ENCODE measurements around the gene SLC28A1. TPM values are rescaled to one million over a fixed set of nuclear protein-coding genes. Genes with fewer than 3 reads are reported as not detected.

The SLC28A1 gene
- total and polyA plus RNA-seq, 4 donors: 0.97 to 4.1 (median 2.4) TPM

GRCh38 chr15:84961114-84961452, 76.6 kb downstream of the SLC28A1 start:
- 92 to 93% methylated on average over 3 of the region's 3 CpGs for WGBS, 2 donors
- Histone ChIP-seq H3K9me3 (ENCODE audit: control insufficient read depth, low read length) (no peaks in the 10 kb centered on the region), H3K27ac (ENCODE audit: low read depth in 1 of 2, low read length in 2 of 2) (no peak overlapping the region), H3K27me3 (ENCODE audit: control insufficient read depth in 1 of 2, insufficient read depth in 2 of 2, low read length in 1 of 2) (peaks cover 0 to 2% of the 10 kb centered on the region in 2 donors), H3K36me3 (ENCODE audit: control insufficient read depth in 1 of 2, insufficient read depth in 2 of 2, low read length in 1 of 2) (no peaks in the 10 kb centered on the region), H3K4me1 (ENCODE audit: control insufficient read depth in 1 of 2, insufficient read depth in 2 of 2, low read length in 2 of 2) (no peaks in the 10 kb centered on the region), H3K4me3 (ENCODE audit: low read length in 2 of 2) (no peak overlapping the region)
- intact Hi-C loops (cut with DNase I): no loop called here
- DNase-seq (no peak), ATAC-seq (ENCODE audit: low FRiP score) (no peak)

GRCh38 chr15:84961707-84962106, 77.2 kb downstream of the SLC28A1 start:
- no peak for DNase-seq
- no peaks in the 10 kb centered on the region for H3K4me1 ChIP-seq (ENCODE audit: control insufficient read depth in 1 of 2, insufficient read depth in 2 of 2, low read length in 2 of 2)
- no peaks in the 10 kb centered on the region for H3K36me3 ChIP-seq (ENCODE audit: control insufficient read depth in 1 of 2, insufficient read depth in 2 of 2, low read length in 1 of 2)
- no peak for ATAC-seq (ENCODE audit: low FRiP score)
- no peak overlapping the region for H3K27ac ChIP-seq (ENCODE audit: low read depth in 1 of 2, low read length in 2 of 2)
- peaks cover 0 to 2% of the 10 kb centered on the region in 2 donors for H3K27me3 ChIP-seq (ENCODE audit: control insufficient read depth in 1 of 2, insufficient read depth in 2 of 2, low read length in 1 of 2)
- 89 to 92% methylated on average over 3 of the region's 3 CpGs for WGBS, 2 donors
- no peak overlapping the region for H3K4me3 ChIP-seq (ENCODE audit: low read length in 2 of 2)
- H3K9me3 ChIP-seq (ENCODE audit: control insufficient read depth, low read length): no peaks in the 10 kb centered on the region
- intact Hi-C loops (cut with DNase I): no loop called here

- DNase-seq: no peak
- no peak overlapping the region for H3K4me3 ChIP-seq (ENCODE audit: low read length in 2 of 2)
- no peaks in the 10 kb centered on the region for H3K36me3 ChIP-seq (ENCODE audit: control insufficient read depth in 1 of 2, insufficient read depth in 2 of 2, low read length in 1 of 2)
- no peaks in the 10 kb centered on the region for H3K9me3 ChIP-seq (ENCODE audit: control insufficient read depth, low read length)
- H3K27me3 ChIP-seq (ENCODE audit: control insufficient read depth in 1 of 2, insufficient read depth in 2 of 2, low read length in 1 of 2): peaks cover 0 to 2% of the 10 kb centered on the region in 2 donors
- no peaks in the 10 kb centered on the region for H3K4me1 ChIP-seq (ENCODE audit: control insufficient read depth in 1 of 2, insufficient read depth in 2 of 2, low read length in 2 of 2)
- ATAC-seq (ENCODE audit: low FRiP score): no peak
- no peak overlapping the region for H3K27ac ChIP-seq (ENCODE audit: low read depth in 1 of 2, low read length in 2 of 2)
- intact Hi-C loops (cut with DNase I): no loop called here
- 68 to 75% methylated on average over 3 of the region's 3 CpGs for WGBS, 2 donors
These were observed 78.5 kb downstream of the SLC28A1 start for GRCh38 chr15:84962955-84963354.

- 56 to 63% methylated on average over 3 of the region's 3 CpGs for WGBS, 2 donors
- Histone ChIP-seq H3K27ac (ENCODE audit: low read depth in 1 of 2, low read length in 2 of 2) (no peak overlapping the region), H3K4me3 (ENCODE audit: low read length in 2 of 2) (no peak overlapping the region), H3K9me3 (ENCODE audit: control insufficient read depth, low read length) (no peaks in the 10 kb centered on the region), H3K27me3 (ENCODE audit: control insufficient read depth in 1 of 2, insufficient read depth in 2 of 2, low read length in 1 of 2) (no peaks in the 10 kb centered on the region), H3K4me1 (ENCODE audit: control insufficient read depth in 1 of 2, insufficient read depth in 2 of 2, low read length in 2 of 2) (no peaks in the 10 kb centered on the region), H3K36me3 (ENCODE audit: control insufficient read depth in 1 of 2, insufficient read depth in 2 of 2, low read length in 1 of 2) (no peaks in the 10 kb centered on the region)
- intact Hi-C loops (cut with DNase I): no loop called here
- DNase-seq: no peak
- ATAC-seq (ENCODE audit: low FRiP score): no peak
These were observed 82.9 kb downstream of the SLC28A1 start for GRCh38 chr15:84967380-84967779.

GRCh38 chr15:84968301-84968700, 83.8 kb downstream of the SLC28A1 start:
- 96 to 97% methylated on average over 3 of the region's 3 CpGs for WGBS, 2 donors
- no peak for ATAC-seq (ENCODE audit: low FRiP score)
- Histone ChIP-seq H3K36me3 (ENCODE audit: control insufficient read depth in 1 of 2, insufficient read depth in 2 of 2, low read length in 1 of 2) (no peaks in the 10 kb centered on the region), H3K27me3 (ENCODE audit: control insufficient read depth in 1 of 2, insufficient read depth in 2 of 2, low read length in 1 of 2) (no peaks in the 10 kb centered on the region), H3K4me3 (ENCODE audit: low read length in 2 of 2) (no peak overlapping the region), H3K9me3 (ENCODE audit: control insufficient read depth, low read length) (no peaks in the 10 kb centered on the region), H3K27ac (ENCODE audit: low read depth in 1 of 2, low read length in 2 of 2) (no peak overlapping the region), H3K4me1 (ENCODE audit: control insufficient read depth in 1 of 2, insufficient read depth in 2 of 2, low read length in 2 of 2) (no peaks in the 10 kb centered on the region)
- DNase-seq: no peak
- intact Hi-C loops (cut with DNase I): no loop called here

- Histone ChIP-seq H3K36me3 (ENCODE audit: control insufficient read depth in 1 of 2, insufficient read depth in 2 of 2, low read length in 1 of 2) (no peaks in the 10 kb centered on the region), H3K27me3 (ENCODE audit: control insufficient read depth in 1 of 2, insufficient read depth in 2 of 2, low read length in 1 of 2) (no peaks in the 10 kb centered on the region), H3K4me3 (ENCODE audit: low read length in 2 of 2) (no peak overlapping the region), H3K9me3 (ENCODE audit: control insufficient read depth, low read length) (no peaks in the 10 kb centered on the region), H3K27ac (ENCODE audit: low read depth in 1 of 2, low read length in 2 of 2) (no peak overlapping the region), H3K4me1 (ENCODE audit: control insufficient read depth in 1 of 2, insufficient read depth in 2 of 2, low read length in 2 of 2) (no peaks in the 10 kb centered on the region)
- intact Hi-C loops (cut with DNase I): no loop called here
- WGBS, 2 donors: 74 to 76% methylated on average over 6 of the region's 6 CpGs
- DNase-seq (no peak), ATAC-seq (ENCODE audit: low FRiP score) (no peak)
These were observed 84.8 kb downstream of the SLC28A1 start for GRCh38 chr15:84969257-84969656.

- ATAC-seq (ENCODE audit: low FRiP score) (no peak), DNase-seq (no peak)
- no peaks in the 10 kb centered on the region for H3K27me3 ChIP-seq (ENCODE audit: control insufficient read depth in 1 of 2, insufficient read depth in 2 of 2, low read length in 1 of 2)
- intact Hi-C loops (cut with DNase I): no loop called here
- no peaks in the 10 kb centered on the region for H3K9me3 ChIP-seq (ENCODE audit: control insufficient read depth, low read length)
- H3K27ac ChIP-seq (ENCODE audit: low read depth in 1 of 2, low read length in 2 of 2): no peak overlapping the region
- H3K4me3 ChIP-seq (ENCODE audit: low read length in 2 of 2): no peak overlapping the region
- H3K4me1 ChIP-seq (ENCODE audit: control insufficient read depth in 1 of 2, insufficient read depth in 2 of 2, low read length in 2 of 2): no peaks in the 10 kb centered on the region
- WGBS, 2 donors: 89% methylated on average over 3 of the region's 3 CpGs
- H3K36me3 ChIP-seq (ENCODE audit: control insufficient read depth in 1 of 2, insufficient read depth in 2 of 2, low read length in 1 of 2): no peaks in the 10 kb centered on the region
These were observed 86.4 kb downstream of the SLC28A1 start for GRCh38 chr15:84970843-84971242.

GRCh38 chr15:84973492-84974460, 89.3 kb downstream of the SLC28A1 start:
- ATAC-seq (ENCODE audit: low FRiP score) (no peak), DNase-seq (no peak)
- H3K36me3 ChIP-seq (ENCODE audit: control insufficient read depth in 1 of 2, insufficient read depth in 2 of 2, low read length in 1 of 2): no peaks in the 10 kb centered on the region
- no peaks in the 10 kb centered on the region for H3K27me3 ChIP-seq (ENCODE audit: control insufficient read depth in 1 of 2, insufficient read depth in 2 of 2, low read length in 1 of 2)
- H3K27ac ChIP-seq (ENCODE audit: low read depth in 1 of 2, low read length in 2 of 2): no peak overlapping the region
- 93 to 94% methylated on average over 16 of the region's 16 CpGs for WGBS, 2 donors
- intact Hi-C loops (cut with DNase I): no loop called here
- no peaks in the 10 kb centered on the region for H3K9me3 ChIP-seq (ENCODE audit: control insufficient read depth, low read length)
- no peak overlapping the region for H3K4me3 ChIP-seq (ENCODE audit: low read length in 2 of 2)
- no peaks in the 10 kb centered on the region for H3K4me1 ChIP-seq (ENCODE audit: control insufficient read depth in 1 of 2, insufficient read depth in 2 of 2, low read length in 2 of 2)

GRCh38 chr15:84975871-84976351, 91.4 kb downstream of the SLC28A1 start:
- DNase-seq (no peak), ATAC-seq (ENCODE audit: low FRiP score) (no peak)
- H3K9me3 ChIP-seq (ENCODE audit: control insufficient read depth, low read length): no peaks in the 10 kb centered on the region
- intact Hi-C loops (cut with DNase I): no loop called here
- H3K36me3 ChIP-seq (ENCODE audit: control insufficient read depth in 1 of 2, insufficient read depth in 2 of 2, low read length in 1 of 2): no peaks in the 10 kb centered on the region
- H3K4me1 ChIP-seq (ENCODE audit: control insufficient read depth in 1 of 2, insufficient read depth in 2 of 2, low read length in 2 of 2): no peaks in the 10 kb centered on the region
- no peaks in the 10 kb centered on the region for H3K27me3 ChIP-seq (ENCODE audit: control insufficient read depth in 1 of 2, insufficient read depth in 2 of 2, low read length in 1 of 2)
- H3K4me3 ChIP-seq (ENCODE audit: low read length in 2 of 2): no peak overlapping the region
- 82 to 83% methylated on average over 5 of the region's 5 CpGs for WGBS, 2 donors
- H3K27ac ChIP-seq (ENCODE audit: low read depth in 1 of 2, low read length in 2 of 2): no peak overlapping the region

Data from aorta (tissue), 5 donors.